Heart left ventricle (tissue), 16 donors: ENCODE data around the gene AUH. TPM values are rescaled to one million over a fixed set of nuclear protein-coding genes. Genes with fewer than 3 reads are reported as not detected.

ENCODE experiments used
- ATAC-seq, 4 donors: fragments of 200-7000 bp; cut with Tn5 transposase; one replicate each; pipeline ENCODE4 v1.9.1; 2020 to 2022; ENCODE audit warnings: moderate library complexity in 4 of 4, mild to moderate bottlenecking in 3 of 4, moderate number of reproducible peaks in 1 of 4
- DNase-seq, 5 donors: peaks; one replicate each; pipeline ENCODE4 v3.0.0-alpha.2; 2020
- H3K27ac ChIP-seq, 12 donors: fragments of 200-600 bp; sonication (generic) in 4 of 12; one replicate each; pipeline versions ENCODE4 v1.5.0 to v1.8.0; 2016 to 2022; ENCODE audit warnings: mild to moderate bottlenecking in 2 of 12
- H3K27me3 ChIP-seq, 9 donors: fragments of 200-600 bp; sonication (generic) in 2 of 9; one replicate each; pipeline versions ENCODE4 v1.5.1 to v1.8.0; 2016 to 2022; ENCODE audit warnings: mild to moderate bottlenecking in 3 of 9
- H3K36me3 ChIP-seq, 9 donors: fragments of 200-600 bp; sonication (generic) in 2 of 9; one replicate each; pipeline versions ENCODE4 v1.5.0 to v1.8.0; 2018 to 2022; ENCODE audit warnings: mild to moderate bottlenecking in 2 of 9
- H3K4me1 ChIP-seq, 12 donors: fragments of 200-600 bp; sonication (generic) in 4 of 12; one replicate each; pipeline versions ENCODE4 v1.5.0 to v1.8.0; 2016 to 2022; ENCODE audit warnings: mild to moderate bottlenecking in 3 of 12
- H3K4me3 ChIP-seq, 12 donors: fragments of 200-600 bp; sonication (generic) in 4 of 12; one replicate each; pipeline versions ENCODE4 v1.5.0 to v1.8.0; 2017 to 2022; ENCODE audit warnings: mild to moderate bottlenecking in 9 of 12, moderate library complexity in 4 of 12
- H3K9me3 ChIP-seq, 12 donors: fragments of 200-600 bp; sonication (generic) in 4 of 12; one replicate each; pipeline versions ENCODE4 v1.5.0 to v1.8.0; 2016 to 2022; ENCODE audit warnings: mild to moderate bottlenecking in 1 of 12
- POLR2A ChIP-seq, 2 donors: fragments of 450-650 bp; IDR thresholded peaks; one replicate each; pipeline ENCODE4 v1.6.1; 2017; ENCODE audit warnings: antibody characterized with exemption in 2 of 2, mild to moderate bottlenecking in 2 of 2, moderate library complexity in 2 of 2
- WGBS, 4 donors: extraction: QIAGEN DNeasy Blood & Tissue Kit in 2 of 4; methylation state at CpG; one replicate each; pipeline versions ENCODE4 v1.1.5 to v1.1.7; 2013 to 2018; 5-methylcytosine and 5-hydroxymethylcytosine counted together
- intact Hi-C, 10 donors: fragments of 100-400 bp; cut with DNase I; formaldehyde crosslinking; loops; one replicate each; pipeline versions ENCODE4 v1.11.1 to v1.14.2; 2022
- polyA plus RNA-seq, 2 donors: library from polyadenylated mRNA; stranded (reverse); fragments of 200-250 nt; gene quantifications; one replicate each; pipeline ENCODE4 v1.2.3, GENCODE V29; 2013
- total RNA-seq, 9 donors: library from RNA; depleted of rRNA in 2 of 9; stranded (reverse); fragments of >200 nt in 2 of 9; fragmentation: NEBNext Ultra II Directional in 3 of 9; extraction: Animal tissue kit (Norgen Biotek cat#: 25700) in 3 of 9; gene quantifications; one replicate each; pipeline versions ENCODE4 v1.1.0 to v1.2.4, GENCODE V29; 2016 to 2023
- TF ChIP-seq, protein P1 (sequence below), 12 donors: fragments of 200-600 bp; sonication (generic) in 4 of 12; IDR thresholded peaks; one replicate each; pipeline versions ENCODE4 v1.5.0 to v1.8.0; 2018 to 2022; ENCODE audit warnings: antibody characterized with exemption in 12 of 12, mild to moderate bottlenecking in 5 of 12
- donor health status: ischemic (EF 13 %, LVEDD 7.1; RV severe dilation, severe dysfunction).
- donor health status: healthy with polysubstance abuse.
- donor health status: DM: no; HTN: yes; CAD: no.
- donor health status: DM: no; HTN: no; CAD: no.
- donor health status: ischemic (EF 25% LVEDD 6.9; RV normal size, moderate dysfunction).
- donor health status: ischemic (EF 25% LVEDD 5.7; RV mildly dilated, moderate dysfunction).
- donor health status: healthy.
- donor health status: DM: yes; HTN: yes; CAD: no.
- donor health status: ischemic (EF 35%, LVEDD 5.7; RV mildly dilated, moderate dysfunction).
- donor health status: nonischemic (EF 11% LVEDD 7.7; RV severe dilation, severe dysfunction).
- donor health status: DM: yes; HTN: yes; CAD: no.
- donor health status: PGD.
- donor health status: ischemic (EF 29% LVEDD 5.4; RV normal size, mild dysfunction).
- donor health status: nonischemic (EF 23%, LVEDD 6.1; RV moderate dilation, normal function).

The AUH gene
- total and polyA plus RNA-seq, 11 donors: 19.0 to 54.7 (median 39.7) TPM

DNA sequence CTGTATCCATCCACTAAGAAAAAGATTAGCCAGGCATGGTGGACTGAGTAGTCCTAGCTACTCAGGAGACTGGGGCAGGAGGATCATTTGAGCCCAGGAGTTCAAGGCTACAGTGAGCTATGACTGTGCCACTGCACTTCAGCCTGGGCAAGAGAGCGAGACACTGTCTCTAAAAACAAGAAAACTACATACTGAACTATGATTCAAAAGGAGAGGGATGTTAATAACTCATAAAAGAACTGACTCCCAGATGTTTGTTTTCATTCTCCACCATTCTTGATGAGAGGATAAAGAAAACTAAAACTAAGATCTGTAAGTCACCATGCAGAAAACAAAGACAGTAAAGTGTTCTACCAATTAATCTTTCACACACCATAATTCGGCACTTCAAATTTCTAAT is 53.5 kb downstream of the AUH start:
- no peak for ATAC-seq
- TF ChIP-seq, protein P1, sequence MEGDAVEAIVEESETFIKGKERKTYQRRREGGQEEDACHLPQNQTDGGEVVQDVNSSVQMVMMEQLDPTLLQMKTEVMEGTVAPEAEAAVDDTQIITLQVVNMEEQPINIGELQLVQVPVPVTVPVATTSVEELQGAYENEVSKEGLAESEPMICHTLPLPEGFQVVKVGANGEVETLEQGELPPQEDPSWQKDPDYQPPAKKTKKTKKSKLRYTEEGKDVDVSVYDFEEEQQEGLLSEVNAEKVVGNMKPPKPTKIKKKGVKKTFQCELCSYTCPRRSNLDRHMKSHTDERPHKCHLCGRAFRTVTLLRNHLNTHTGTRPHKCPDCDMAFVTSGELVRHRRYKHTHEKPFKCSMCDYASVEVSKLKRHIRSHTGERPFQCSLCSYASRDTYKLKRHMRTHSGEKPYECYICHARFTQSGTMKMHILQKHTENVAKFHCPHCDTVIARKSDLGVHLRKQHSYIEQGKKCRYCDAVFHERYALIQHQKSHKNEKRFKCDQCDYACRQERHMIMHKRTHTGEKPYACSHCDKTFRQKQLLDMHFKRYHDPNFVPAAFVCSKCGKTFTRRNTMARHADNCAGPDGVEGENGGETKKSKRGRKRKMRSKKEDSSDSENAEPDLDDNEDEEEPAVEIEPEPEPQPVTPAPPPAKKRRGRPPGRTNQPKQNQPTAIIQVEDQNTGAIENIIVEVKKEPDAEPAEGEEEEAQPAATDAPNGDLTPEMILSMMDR (IDR thresholded peaks at IDR 0.05): no peak
- TF ChIP-seq POLR2A (IDR thresholded peaks at IDR 0.05): no peak
- H3K4me1 ChIP-seq: peaks cover 0 to 21% (median 8%) of the 10 kb centered on the region in 12 donors
- no peaks in the 10 kb centered on the region for H3K9me3 ChIP-seq
- H3K36me3 ChIP-seq: peaks cover 0 to 13% (median 0%) of the 10 kb centered on the region in 9 donors
- no peak overlapping the region for H3K4me3 ChIP-seq
- H3K27me3 ChIP-seq: no peaks in the 10 kb centered on the region
- DNase-seq: no peak
- intact Hi-C loops: loop anchor here in 1 of 10 donors (5.0 kb wide), 1 partner anchor 49 kb away; no protein-coding TSS in a partner anchor
- H3K27ac ChIP-seq: no peak overlapping the region
- WGBS, 4 donors: 93 to 99% (median 98%) methylated on average over 2 of the region's 2 CpGs

DNA sequence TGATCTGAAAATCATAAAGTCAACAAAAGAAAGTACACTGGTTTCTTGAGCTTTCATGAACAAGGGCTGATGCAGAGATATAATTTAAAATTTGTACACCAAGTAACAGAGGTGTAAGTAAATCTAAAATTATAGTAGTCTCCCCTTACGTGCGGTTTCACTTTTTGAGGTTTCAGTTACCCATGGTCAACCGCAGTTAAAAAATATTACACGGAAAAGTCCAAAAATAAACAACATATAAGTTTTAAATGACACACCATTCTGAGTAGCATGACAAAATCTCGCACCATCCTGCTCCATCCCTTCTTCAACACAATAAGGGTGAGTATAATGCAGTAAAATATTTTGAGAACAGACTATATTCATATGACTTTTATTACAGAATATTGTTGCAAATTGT is 54.4 kb downstream of the AUH start:
- 96 to 98% (median 97%) methylated on average over 5 of the region's 5 CpGs for WGBS, 4 donors
- Histone ChIP-seq H3K4me1 (peaks cover 0 to 30% (median 13%) of the 10 kb centered on the region in 12 donors), H3K9me3 (no peaks in the 10 kb centered on the region), H3K27me3 (no peaks in the 10 kb centered on the region), H3K4me3 (no peak overlapping the region), H3K36me3 (peaks cover 0 to 13% (median 0%) of the 10 kb centered on the region in 9 donors), H3K27ac (no peak overlapping the region)
- intact Hi-C loops: loop anchor here in 1 of 10 donors (5.0 kb wide), 1 partner anchor 50 kb away; no protein-coding TSS in a partner anchor
- TF ChIP-seq, protein P1 (IDR thresholded peaks at IDR 0.05): no peak
- no peak for TF ChIP-seq POLR2A (IDR thresholded peaks at IDR 0.05)
- ATAC-seq: no peak
- DNase-seq: no peak

DNA sequence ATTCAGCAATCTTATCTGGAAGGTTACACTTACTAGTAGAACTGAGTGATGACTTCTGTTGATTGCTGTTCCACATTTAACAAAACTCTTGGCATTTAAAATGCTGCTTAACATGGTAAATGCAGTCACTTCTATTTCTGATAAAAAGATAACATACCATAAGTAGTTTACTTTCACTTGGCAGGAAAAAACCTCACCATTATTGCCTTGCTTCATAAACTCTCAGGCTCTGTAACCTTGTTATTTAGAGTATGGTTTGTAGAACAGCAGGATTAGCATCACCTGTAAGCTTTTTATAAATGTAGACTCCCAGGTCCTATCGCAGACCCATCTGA is 55.5 kb downstream of the AUH start:
- ATAC-seq (no peak), DNase-seq (no peak)
- H3K9me3 ChIP-seq: no peaks in the 10 kb centered on the region
- H3K27ac ChIP-seq: peak overlapping the region in 1 of 12 donors; percentile 27
- H3K36me3 ChIP-seq: peaks cover 0 to 13% (median 0%) of the 10 kb centered on the region in 9 donors
- peaks cover 0 to 40% (median 19%) of the 10 kb centered on the region in 12 donors for H3K4me1 ChIP-seq
- TF ChIP-seq, protein P1 (IDR thresholded peaks at IDR 0.05): no peak
- no peak for TF ChIP-seq POLR2A (IDR thresholded peaks at IDR 0.05)
- 88 to 95% (median 91%) methylated on average over 1 of the region's 1 CpG for WGBS, 4 donors
- intact Hi-C loops: loop anchor here in 1 of 10 donors (5.0 kb wide), 1 partner anchor 51 kb away; no protein-coding TSS in a partner anchor
- H3K27me3 ChIP-seq: no peaks in the 10 kb centered on the region
- H3K4me3 ChIP-seq: no peak overlapping the region

DNA sequence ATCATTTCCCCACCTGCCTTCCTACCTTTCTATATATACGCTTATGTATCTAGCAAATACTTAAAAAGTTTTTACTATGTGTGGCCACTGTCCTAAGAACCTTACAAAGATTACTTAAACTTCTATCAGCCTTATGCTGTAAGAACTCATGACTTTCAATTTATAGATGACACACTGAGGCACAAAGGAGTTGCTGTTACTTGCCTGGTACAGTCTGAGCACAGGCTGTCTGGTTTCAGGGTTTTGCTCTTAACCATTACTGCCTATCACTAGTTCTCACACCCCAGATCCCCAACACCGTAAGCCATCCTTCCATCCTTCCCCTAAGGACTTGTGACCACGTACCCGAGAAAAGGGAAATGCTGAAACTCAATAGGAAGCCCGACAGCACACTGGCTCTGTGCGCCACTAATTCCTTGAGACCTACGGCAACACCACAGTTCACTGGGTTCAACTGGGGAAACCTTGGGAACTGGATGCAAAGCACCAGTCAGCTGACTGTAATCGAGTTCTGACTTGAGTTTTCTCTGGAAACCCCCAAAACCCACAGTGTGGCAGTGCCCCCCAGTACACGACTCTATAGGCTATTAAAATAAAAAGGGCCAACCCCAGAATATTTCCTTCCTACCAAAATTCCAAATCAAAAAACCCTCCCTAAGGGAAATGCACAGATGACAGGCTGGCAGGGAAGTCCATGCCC is 56.0 kb downstream of the AUH start:
- H3K27me3 ChIP-seq: no peaks in the 10 kb centered on the region
- DNase-seq (no peak), ATAC-seq (peak in 1 of 4 donors; percentile 16)
- H3K36me3 ChIP-seq: peaks cover 0 to 10% (median 0%) of the 10 kb centered on the region in 9 donors
- no peak for TF ChIP-seq POLR2A (IDR thresholded peaks at IDR 0.05)
- TF ChIP-seq, protein P1 (IDR thresholded peaks at IDR 0.05): no peak
- peaks cover 0 to 40% (median 19%) of the 10 kb centered on the region in 12 donors for H3K4me1 ChIP-seq
- WGBS, 4 donors: 88 to 91% (median 90%) methylated on average over 9 of the region's 9 CpGs
- intact Hi-C loops: loop anchor here in 1 of 10 donors (5.0 kb wide), 1 partner anchor 52 kb away; no protein-coding TSS in a partner anchor
- H3K9me3 ChIP-seq: no peaks in the 10 kb centered on the region
- H3K4me3 ChIP-seq: no peak overlapping the region
- peak overlapping the region in 1 of 12 donors; percentile 27 for H3K27ac ChIP-seq
